ENCODE measurements around the gene CTIF.

Gene CTIF

GRCh38 chr18:48789259-48789812 is 250.5 kb downstream of the CTIF start:
- DNase-seq (ENCODE audit: low spot score) = no peak

- no peak for DNase-seq (ENCODE audit: low spot score)
These were observed 251.5 kb downstream of the CTIF start for GRCh38 chr18:48790226-48790863.

- DNase-seq (ENCODE audit: low spot score) = no peak
These were observed 252.2 kb downstream of the CTIF start for GRCh38 chr18:48790869-48791635.

- DNase-seq (ENCODE audit: low spot score) = no peak
These were observed 252.8 kb downstream of the CTIF start for GRCh38 chr18:48791636-48792105.

GRCh38 chr18:48792141-48792540 is 253.3 kb downstream of the CTIF start:
- no peak for DNase-seq (ENCODE audit: low spot score)

- no peak for DNase-seq (ENCODE audit: low spot score)
These were observed 254.0 kb downstream of the CTIF start for GRCh38 chr18:48792611-48793380.

GRCh38 chr18:48794251-48794970 is 255.6 kb downstream of the CTIF start:
- DNase-seq (ENCODE audit: low spot score) = no peak

GRCh38 chr18:48795696-48796095 is 256.9 kb downstream of the CTIF start:
- no peak for DNase-seq (ENCODE audit: low spot score)

- DNase-seq (ENCODE audit: low spot score) = no peak
These were observed 257.8 kb downstream of the CTIF start for GRCh38 chr18:48796491-48797205.

GRCh38 chr18:48797841-48798255 is 259.0 kb downstream of the CTIF start:
- no peak for DNase-seq (ENCODE audit: low spot score)

GRCh38 chr18:48798334-48799245 is 259.8 kb downstream of the CTIF start:
- DNase-seq (ENCODE audit: low spot score) = no peak

- no peak for DNase-seq (ENCODE audit: low spot score)
These were observed 261.0 kb downstream of the CTIF start for GRCh38 chr18:48799724-48800315.

GRCh38 chr18:48800466-48800865 is 261.6 kb downstream of the CTIF start:
- DNase-seq (ENCODE audit: low spot score) = no peak

GRCh38 chr18:48800876-48801727 is 262.3 kb downstream of the CTIF start:
- no peak for DNase-seq (ENCODE audit: low spot score)

GRCh38 chr18:48801728-48802542 is 263.1 kb downstream of the CTIF start:
- DNase-seq (ENCODE audit: low spot score) = no peak

GRCh38 chr18:48802543-48803290 is 263.9 kb downstream of the CTIF start:
- DNase-seq (ENCODE audit: low spot score) = no peak

GRCh38 chr18:48803518-48803917 is 264.7 kb downstream of the CTIF start:
- peak; percentile 29 for DNase-seq (ENCODE audit: low spot score)
